Right cardiac atrium (tissue), 5 donors: Measurements from ENCODE around the gene TFE3. TPM values are rescaled to one million over a fixed set of nuclear protein-coding genes. Genes with fewer than 3 reads are reported as not detected.
A peak's percentile ranks its signal among the peaks of the same experiment; 100 is the strongest.

ENCODE experiments used
- ATAC-seq, 2 donors: fragments of 200-7000 bp; cut with Tn5 transposase; one replicate each; pipeline versions ENCODE4 v1.8.0 to v1.9.1; 2020; ENCODE audit warnings: moderate library complexity in 2 of 2, mild to moderate bottlenecking in 1 of 2
- DNase-seq, 3 donors: peaks; one replicate each; pipeline ENCODE4 v3.0.0-alpha.2; 2020
- H3K27ac ChIP-seq: one replicate; pipeline ENCODE4 v1.5.1; 2013; ENCODE audit warnings: mild to moderate bottlenecking, low read length, control low read depth, moderate library complexity
- H3K27me3 ChIP-seq: one replicate; pipeline ENCODE4 v1.6.1; 2013; ENCODE audit not compliant: control insufficient read depth, insufficient read depth
- H3K4me1 ChIP-seq: one replicate; pipeline ENCODE4 v1.6.1; 2013; ENCODE audit warnings: low read length; ENCODE audit not compliant: control insufficient read depth, insufficient read depth
- H3K4me3 ChIP-seq: one replicate; pipeline ENCODE4 v1.5.1; 2013; ENCODE audit warnings: low read length, control low read depth
- H3K9me3 ChIP-seq: one replicate; pipeline ENCODE4 v1.6.1; 2013; ENCODE audit warnings: low read length; ENCODE audit not compliant: control insufficient read depth
- WGBS: extraction: QIAGEN DNeasy Blood & Tissue Kit; methylation state at CpG from one replicate; pipeline ENCODE4 v1.1.7; 2013; 5-methylcytosine and 5-hydroxymethylcytosine counted together
- intact Hi-C, 4 donors: fragments of 100-400 bp; cut with DNase I; formaldehyde crosslinking; loops; one replicate each; pipeline versions ENCODE4 v1.11.0 to v1.14.0; 2022 to 2023
- polyA plus RNA-seq: library from polyadenylated mRNA; stranded (reverse); fragments of 200-250 nt; gene quantifications from one replicate; pipeline ENCODE4 v1.2.3, GENCODE V29; 2013
- total RNA-seq, 4 donors: library from RNA; stranded (reverse); fragmentation: NEBNext Ultra II Directional; extraction: Animal tissue kit (Norgen Biotek cat#: 25700); gene quantifications; one replicate each; pipeline ENCODE4 v1.2.1, GENCODE V29; 2021
- donor health status: healthy with polysubstance abuse.
- donor health status: DM: no; HTN: yes; CAD: no.
- donor health status: DM: no; HTN: no; CAD: no.
- donor health status: DM: no; HTN: yes; CAD: no; lungs with severe emphysema.
- donor health status: DM: yes; HTN: yes; CAD: no.

The TFE3 gene
- total and polyA plus RNA-seq, 5 donors: 21.4 to 37.8 (median 27.3) TPM

DNA sequence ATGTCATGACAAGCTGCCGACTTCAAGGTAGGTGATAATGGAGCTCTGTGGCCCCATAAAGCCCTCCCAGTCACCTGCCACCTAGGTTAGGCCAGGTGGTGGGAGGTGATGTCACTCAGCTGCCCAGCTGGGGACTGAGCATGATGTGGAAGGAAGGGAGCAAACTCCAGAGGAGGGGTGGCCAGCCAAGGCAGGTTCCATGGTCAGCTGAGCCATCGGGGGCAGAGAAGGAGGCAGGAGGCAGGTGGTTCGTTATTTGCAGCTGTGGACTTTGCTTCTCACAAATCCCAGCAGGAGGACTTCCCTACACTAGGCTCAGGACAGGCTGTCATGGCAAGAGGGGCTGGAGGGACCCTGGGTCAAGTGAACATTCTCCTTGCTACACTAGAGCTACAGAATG lies 17.8 kb upstream of the TFE3 start:
- Histone ChIP-seq H3K27me3 (no peaks in the 10 kb centered on the region), H3K27ac (no peak overlapping the region), H3K9me3 (no peaks in the 10 kb centered on the region), H3K4me3 (no peak overlapping the region), H3K4me1 (no peaks in the 10 kb centered on the region)
- intact Hi-C loops: no loop called here
- DNase-seq (no peak), ATAC-seq (no peak)
- WGBS: 93% methylated on average over 3 of the region's 3 CpGs

DNA sequence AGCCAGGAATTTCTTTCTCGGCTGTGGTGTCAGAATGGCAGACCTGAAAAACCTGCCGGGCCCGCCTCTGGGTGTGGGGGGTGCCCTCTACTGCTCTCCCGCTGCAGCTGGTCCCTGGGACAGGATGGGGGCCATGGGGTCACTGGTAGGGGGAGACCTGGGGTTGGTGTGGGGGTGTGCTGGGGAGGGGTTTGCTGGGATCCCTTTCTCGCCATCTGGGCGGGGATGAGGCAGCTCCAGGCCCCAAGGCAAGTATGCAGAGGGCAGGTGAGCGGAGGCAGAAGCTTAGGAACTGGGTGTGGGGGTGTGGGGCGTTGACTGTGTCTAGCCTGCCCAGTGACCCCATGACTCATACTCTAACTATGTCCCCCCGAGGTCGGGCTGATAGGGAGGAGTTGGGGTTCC lies 16.5 kb upstream of the TFE3 start:
- no peaks in the 10 kb centered on the region for H3K27me3 ChIP-seq
- H3K9me3 ChIP-seq: no peaks in the 10 kb centered on the region
- ATAC-seq: peak in 1 of 2 donors; percentile 25
- no peak for DNase-seq
- no peak overlapping the region for H3K27ac ChIP-seq
- no peak overlapping the region for H3K4me3 ChIP-seq
- 79% methylated on average over 10 of the region's 10 CpGs for WGBS
- intact Hi-C loops: no loop called here
- peaks cover 2% of the 10 kb centered on the region for H3K4me1 ChIP-seq

DNA sequence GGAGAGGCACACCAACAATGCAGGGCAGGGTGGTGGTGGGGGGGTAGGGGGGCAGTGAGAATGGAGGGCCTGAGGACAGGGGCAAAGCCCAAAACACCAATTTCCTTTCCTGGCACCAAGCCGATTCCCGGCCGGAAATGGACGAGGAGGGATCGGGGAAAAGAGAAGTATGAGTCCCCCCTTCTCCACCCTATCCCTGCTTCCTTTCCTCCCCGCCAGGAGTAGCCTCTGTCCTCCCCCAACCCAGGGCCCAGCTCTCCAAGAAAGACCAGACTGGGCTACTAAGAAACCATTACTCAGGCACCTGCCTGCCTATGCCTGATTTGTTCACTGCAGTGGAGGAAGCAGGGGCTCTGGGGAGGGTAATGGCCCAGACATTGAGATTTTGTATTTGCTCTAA lies 16.0 kb upstream of the TFE3 start:
- Histone ChIP-seq H3K4me1 (peaks cover 3% of the 10 kb centered on the region), H3K27ac (no peak overlapping the region), H3K9me3 (no peaks in the 10 kb centered on the region), H3K4me3 (no peak overlapping the region), H3K27me3 (no peaks in the 10 kb centered on the region)
- intact Hi-C loops: no loop called here
- DNase-seq (no peak), ATAC-seq (peak; percentile 10 to 21)
- 51% methylated on average over 5 of the region's 6 CpGs for WGBS

DNA sequence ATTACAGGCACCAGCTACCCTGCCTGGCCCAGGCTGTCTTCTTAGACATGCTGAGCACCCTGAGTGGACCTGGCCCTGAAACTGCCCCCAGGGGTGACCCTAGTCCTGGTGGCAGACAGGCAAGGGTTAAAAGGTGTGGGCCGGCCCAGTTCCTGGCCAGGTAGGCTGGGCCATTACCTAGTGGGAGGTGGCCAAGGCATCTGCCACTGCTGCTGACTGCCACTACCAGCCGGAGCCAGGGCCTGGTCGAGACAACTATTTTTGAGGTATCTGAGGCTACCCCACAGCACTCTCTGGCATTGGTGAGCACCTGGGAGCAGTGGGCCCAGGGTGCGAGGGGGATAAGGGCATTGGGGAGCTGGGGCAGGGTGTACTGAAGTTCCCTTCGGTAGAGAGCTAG lies 15.6 kb upstream of the TFE3 start, which contains the start of gene CCDC120:
TSS of gene CCDC120 (plus strand) at position 206 of the 400 bp plus-strand sequence. CDS start 3,043 bp downstream, outside the sequence.
- ATAC-seq (peak; percentile 7 to 14), DNase-seq (no peak)
- intact Hi-C loops: no loop called here
- no peak within 1 kb of the TSS for H3K4me3 ChIP-seq
- no peak within 1 kb of the TSS for H3K27ac ChIP-seq
- peaks cover 3% of the 10 kb centered on the region for H3K4me1 ChIP-seq
- H3K9me3 ChIP-seq: no peaks in the 10 kb centered on the region
- H3K27me3 ChIP-seq: no peaks in the 10 kb centered on the region
- 57% methylated on average over 5 of the region's 5 CpGs for WGBS

DNA sequence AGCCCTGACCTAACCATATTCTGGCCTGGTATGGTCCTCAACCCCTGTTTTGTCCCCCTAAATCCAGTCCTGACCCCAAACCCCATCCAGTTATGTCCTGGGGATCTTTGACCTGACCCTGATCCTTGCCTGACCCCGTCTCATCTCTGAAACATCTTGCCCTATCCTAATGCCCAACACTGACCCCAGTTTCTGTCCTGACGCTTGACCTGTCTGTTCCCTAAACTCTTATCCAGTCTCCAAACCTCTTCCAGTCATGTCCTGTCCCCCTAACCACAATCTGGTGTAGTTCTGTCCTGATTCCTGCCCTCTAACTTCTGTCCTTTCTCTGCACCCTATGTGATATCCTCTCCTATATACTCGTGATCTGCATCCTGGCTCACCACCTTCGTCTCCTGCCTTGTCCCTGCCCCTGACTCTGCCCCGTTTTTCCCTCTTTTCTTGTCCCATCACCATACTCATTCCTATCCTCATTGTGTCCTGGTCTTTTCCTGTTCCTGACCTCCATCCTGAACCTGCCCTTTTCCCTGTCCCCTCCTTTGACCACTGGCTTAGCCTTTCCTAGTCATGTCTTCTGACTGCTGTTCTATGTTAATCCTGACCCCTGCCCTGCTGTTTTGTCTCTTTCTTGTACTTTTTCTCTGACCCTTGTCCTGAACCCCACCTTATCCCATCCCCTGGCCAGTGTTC lies 11.1 kb upstream of the TFE3 start:
- Histone ChIP-seq H3K4me3 (peak overlapping the region; percentile 77), H3K27ac (peak overlapping the region; percentile 75), H3K27me3 (no peaks in the 10 kb centered on the region), H3K9me3 (no peaks in the 10 kb centered on the region), H3K4me1 (peaks cover 3% of the 10 kb centered on the region)
- DNase-seq (no peak), ATAC-seq (no peak)
- intact Hi-C loops: no loop called here
- WGBS: 87% methylated on average over 5 of the region's 5 CpGs

DNA sequence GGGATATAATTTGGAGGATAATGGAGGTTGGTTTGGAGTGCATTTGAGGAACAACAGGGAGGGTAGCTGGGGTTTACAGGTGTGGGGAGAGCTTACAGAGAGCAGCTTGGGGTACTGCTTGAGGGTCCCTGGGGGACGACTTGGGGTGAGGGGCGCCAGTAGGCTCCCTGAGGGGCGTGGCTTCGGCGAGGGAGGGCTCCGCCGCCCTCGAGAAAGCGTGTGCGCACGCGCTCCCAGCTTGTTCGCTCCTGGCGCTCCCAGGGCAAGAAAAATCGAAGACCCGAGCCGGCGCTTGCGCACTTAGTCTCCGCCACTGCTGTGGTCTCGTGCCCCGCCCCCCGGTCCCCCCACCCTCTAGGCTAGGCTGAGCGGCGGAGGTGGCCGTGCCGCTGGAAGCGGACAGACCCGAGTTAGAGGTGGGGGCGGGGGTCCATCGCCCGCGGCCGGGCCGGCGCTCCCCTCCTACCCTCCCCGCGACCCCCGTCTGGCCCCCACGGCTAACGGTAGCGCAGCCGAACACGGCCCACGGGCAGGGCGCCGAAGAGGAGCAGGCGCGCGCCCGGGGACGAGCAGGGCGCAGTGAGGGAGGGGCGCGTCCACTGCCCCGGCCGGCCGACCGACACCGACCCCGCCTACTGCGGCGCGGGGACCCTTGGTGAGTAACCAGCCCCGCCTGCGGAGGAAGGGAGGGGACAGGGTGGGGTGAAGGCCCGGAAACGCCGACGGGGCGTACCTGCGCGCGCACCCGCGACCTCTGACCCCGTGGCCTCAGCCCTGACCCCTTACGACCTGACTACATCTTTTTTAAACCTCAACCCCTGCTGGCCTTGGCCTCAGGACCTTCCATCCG lies 10.3 kb upstream of the TFE3 start:
- H3K27ac ChIP-seq: peak overlapping the region; percentile 75
- peak overlapping the region; percentile 77 for H3K4me3 ChIP-seq
- ATAC-seq: peak; percentile 82 to 87
- DNase-seq: peak; percentile 69 to 88 (median 86)
- H3K9me3 ChIP-seq: no peaks in the 10 kb centered on the region
- H3K4me1 ChIP-seq: peaks cover 3% of the 10 kb centered on the region
- H3K27me3 ChIP-seq: no peaks in the 10 kb centered on the region
- intact Hi-C loops: no loop called here
- 2% methylated on average over 78 of the region's 79 CpGs for WGBS

DNA sequence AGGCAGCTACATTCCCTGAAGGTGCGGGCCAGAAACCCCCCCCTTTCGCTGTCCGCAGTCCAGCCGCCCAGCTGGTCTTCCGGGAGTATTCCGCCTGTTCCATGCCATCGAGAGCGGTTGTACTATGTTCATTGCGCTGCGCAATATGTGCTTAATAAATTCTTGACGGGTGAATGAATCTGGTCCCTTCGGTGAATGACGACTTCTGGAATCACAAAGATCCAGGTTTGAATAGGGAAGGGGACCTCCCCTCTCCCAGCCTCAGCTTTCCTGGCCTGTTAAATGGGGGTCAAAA lies 777 bp upstream of the TFE3 start:
- DNase-seq (no peak), ATAC-seq (no peak)
- Histone ChIP-seq H3K9me3 (no peaks in the 10 kb centered on the region), H3K4me3 (no peak overlapping the region), H3K27me3 (no peaks in the 10 kb centered on the region), H3K4me1 (peaks cover 4% of the 10 kb centered on the region), H3K27ac (peak overlapping the region; percentile 83)
- 12% methylated on average over 13 of the region's 13 CpGs for WGBS
- intact Hi-C loops: no loop called here

DNA sequence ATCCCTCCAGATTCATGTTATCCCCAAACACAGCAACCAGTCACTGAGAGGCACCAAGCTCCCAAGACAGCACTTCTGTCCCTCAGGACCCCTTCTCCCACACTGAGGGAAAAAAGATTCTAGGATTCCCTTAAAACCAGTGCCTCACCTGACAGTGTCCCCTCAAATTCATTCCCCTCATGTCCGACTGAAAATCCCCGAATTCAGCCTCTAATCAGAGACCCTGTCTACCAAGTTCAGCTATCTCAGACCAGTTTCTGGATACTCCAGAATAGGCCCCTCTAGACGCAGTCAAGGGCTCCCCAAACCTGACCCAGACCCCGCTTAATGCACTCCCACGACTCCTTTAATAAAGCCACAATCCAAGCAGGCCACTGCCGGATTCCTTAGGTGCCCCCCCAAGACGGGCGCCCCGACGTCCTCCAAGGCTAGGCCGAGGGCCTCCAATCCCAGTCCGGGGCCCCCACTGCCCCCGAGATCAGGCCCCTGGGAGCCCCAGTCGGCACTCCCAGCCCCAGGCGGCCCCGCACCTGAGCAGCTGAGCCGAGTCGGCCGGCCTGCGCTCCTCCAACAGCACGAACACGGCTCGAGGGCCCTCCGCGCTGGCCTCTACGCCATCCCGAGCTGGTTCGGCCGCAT lies 457 bp downstream of the TFE3 start:
- ATAC-seq (peak in 1 of 2 donors; percentile 5), DNase-seq (no peak)
- intact Hi-C loops: no loop called here
- Histone ChIP-seq H3K27me3 (no peaks in the 10 kb centered on the region), H3K9me3 (no peaks in the 10 kb centered on the region), H3K4me1 (peaks cover 4% of the 10 kb centered on the region), H3K4me3 (peak overlapping the region; percentile 93), H3K27ac (peak overlapping the region; percentile 100)
- WGBS: under 1% methylated on average over 29 of the region's 29 CpGs

DNA sequence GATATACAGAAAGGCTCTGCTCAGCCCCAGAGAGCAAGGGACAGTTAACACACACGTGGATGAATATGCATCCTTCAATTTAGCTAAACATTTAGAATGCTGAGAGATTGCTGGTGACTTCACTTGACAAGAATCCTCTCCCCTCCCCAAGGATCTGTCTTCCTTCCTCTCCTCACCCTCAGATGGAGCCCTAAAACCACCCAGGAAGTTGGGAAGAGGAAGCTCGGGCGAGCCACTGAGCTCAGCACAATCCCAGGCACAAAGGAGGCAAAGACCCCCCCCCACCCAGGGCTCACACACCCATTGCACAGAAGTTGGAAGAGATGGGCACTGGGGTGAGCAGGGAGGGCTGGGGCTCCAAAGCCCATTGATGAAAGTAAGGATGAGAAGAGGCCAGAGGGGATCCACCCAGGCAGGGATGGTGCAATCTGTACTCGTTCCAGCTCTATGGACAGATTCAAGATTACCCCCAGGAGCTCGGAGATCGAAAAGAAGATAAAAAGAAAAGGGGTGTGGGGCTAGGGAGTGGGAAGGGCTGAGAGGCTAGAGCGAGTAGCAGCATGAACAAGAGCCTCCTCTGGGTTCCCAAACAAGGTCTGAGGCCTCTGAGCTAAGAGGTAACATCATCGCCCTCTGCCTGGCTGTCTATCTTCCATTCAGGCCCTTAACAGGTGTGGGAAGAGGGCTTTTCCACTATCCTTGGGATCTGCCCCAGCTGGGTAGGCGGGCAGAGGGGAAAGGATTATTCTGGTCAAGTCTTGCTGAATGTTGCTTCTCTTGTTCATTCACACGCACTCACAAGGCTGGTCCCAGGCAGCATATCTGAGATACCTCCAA lies 1.2 kb downstream of the TFE3 start:
- Histone ChIP-seq H3K4me1 (peaks cover 4% of the 10 kb centered on the region), H3K27ac (peak overlapping the region; percentile 100), H3K4me3 (peak overlapping the region; percentile 93), H3K27me3 (no peaks in the 10 kb centered on the region), H3K9me3 (no peaks in the 10 kb centered on the region)
- no peak for DNase-seq
- 5% methylated on average over 10 of the region's 10 CpGs for WGBS
- intact Hi-C loops: no loop called here
- no peak for ATAC-seq

DNA sequence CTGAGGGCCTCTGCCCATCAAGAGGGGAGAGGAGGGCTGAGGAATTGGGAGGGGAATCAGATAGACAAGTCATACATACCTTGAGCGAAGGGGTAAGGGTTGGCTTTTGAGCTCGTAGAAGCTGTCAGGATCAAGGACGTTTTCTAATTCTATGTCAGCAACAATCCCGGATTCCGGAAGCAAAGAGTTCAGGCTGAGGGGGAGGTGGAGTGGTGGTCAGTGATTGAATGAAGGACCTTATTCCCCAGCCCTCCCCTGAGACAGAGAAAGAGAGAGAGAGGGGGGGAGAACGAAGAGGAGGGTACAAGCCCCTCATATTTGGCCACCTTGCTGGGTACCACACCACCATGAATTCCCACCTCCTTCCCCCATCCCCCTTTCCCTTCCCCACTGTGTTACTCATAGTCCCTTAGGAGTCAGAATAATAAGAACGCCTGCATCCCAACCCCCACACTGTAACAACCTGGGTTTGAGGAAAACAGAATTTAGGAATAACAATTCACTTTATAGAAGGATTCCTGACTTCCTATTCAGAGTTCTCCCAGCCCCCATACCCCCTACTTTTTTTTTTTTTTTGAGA lies 2.7 kb downstream of the TFE3 start:
- no peaks in the 10 kb centered on the region for H3K9me3 ChIP-seq
- WGBS: 22% methylated on average over 7 of the region's 7 CpGs
- no peak for DNase-seq
- intact Hi-C loops: no loop called here
- no peaks in the 10 kb centered on the region for H3K27me3 ChIP-seq
- no peak for ATAC-seq
- H3K4me1 ChIP-seq: peaks cover 4% of the 10 kb centered on the region
- peak overlapping the region; percentile 61 for H3K27ac ChIP-seq
- H3K4me3 ChIP-seq: peak overlapping the region; percentile 30
